IMR-90 (cell line): ENCODE results near the gene POLR3B.

Source experiments
- CEBPB ChIP-seq: IDR thresholded peaks from 2 replicates; pipeline ENCODE4 v1.6.1; 2012; ENCODE audit warnings: low read depth, low read length, improper control_type of control experiment
- CTCF ChIP-seq: conservative IDR thresholded peaks from 2 replicates; pipeline ENCODE4 v1.5.1; 2012; ENCODE audit warnings: mild to moderate bottlenecking, low read depth, low read length, improper control_type of control experiment
- MAFK ChIP-seq: IDR thresholded peaks from 2 replicates; pipeline ENCODE4 v1.6.1; 2012; ENCODE audit warnings: low read depth, low read length, improper control_type of control experiment
- SMC3 ChIP-seq: fragments of 150-350 bp; IDR thresholded peaks from 2 replicates; pipeline ENCODE4 v1.6.1; 2016; ENCODE audit warnings: low read depth, mild to moderate bottlenecking, antibody characterized with exemption, low read length, moderate library complexity
- USF2 ChIP-seq: fragments of 150-350 bp; IDR thresholded peaks from 2 replicates; pipeline ENCODE4 v1.6.1; 2017; ENCODE audit warnings: mild to moderate bottlenecking, antibody characterized with exemption, low read length, low read depth

GRCh38 chr12:106364261-106364660 lies 6.7 kb downstream of the POLR3B start:
- TF ChIP-seq CTCF (no peak), USF2 (no peak), SMC3 (no peak), MAFK (no peak), CEBPB (no peak)
